ENCODE measurements around the gene CHURC1. TPM values are rescaled to one million over a fixed set of nuclear protein-coding genes. Genes with fewer than 3 reads are reported as not detected.

CHURC1 gene
- total RNA-seq = 10 to 100 TPM; 49.6 to 59.7 TPM

- peak within 1 kb of the TSS; percentile 78 for H3K4me3 Mint-ChIP-seq
- DNase-seq = peak; percentile 98
- intact Hi-C loops (cut with micrococcal nuclease) = loop anchor here (1.0 to 5.0 kb wide), 6 partner anchors 14 to 410 kb away; partner anchors contain the start of genes MAX, RAB15 and ZBTB1
- peak within 1 kb of the TSS; percentile 88 for H3K27ac Mint-ChIP-seq
- H3K36me3 Mint-ChIP-seq (ENCODE audit: low read depth) = peaks cover 26% of the 10 kb centered on the region
- H3K4me1 Mint-ChIP-seq (ENCODE audit: low read depth) = peaks cover 51% of the 10 kb centered on the region
- CTCF ChIA-PET = interaction anchor here (1.4 to 2.3 kb wide), 3 partner anchors 10 to 22 kb away, joined by 4 to 12 read pairs (median 12); no protein-coding TSS in a partner anchor
- H3K27me3 Mint-ChIP-seq (ENCODE audit: low read depth) = no peaks in the 10 kb centered on the region
- no peaks in the 10 kb centered on the region for H3K9me3 Mint-ChIP-seq
These were observed at the start of gene CHURC1 for GRCh38 chr14:64914237-64915028. Gene CHURC1 (plus strand): TSS chr14:64914455. CDS start chr14:64914496, 41 bp downstream.

GRCh38 chr14:64865109-64865508 is 49.1 kb upstream of the CHURC1 start:
- DNase-seq = no peak
- Mint-ChIP-seq H3K4me1 (ENCODE audit: low read depth) (no peaks in the 10 kb centered on the region), H3K27me3 (ENCODE audit: low read depth) (peaks cover 8% of the 10 kb centered on the region), H3K36me3 (ENCODE audit: low read depth) (no peaks in the 10 kb centered on the region), H3K4me3 (no peak overlapping the region), H3K9me3 (no peaks in the 10 kb centered on the region), H3K27ac (no peak overlapping the region)
- intact Hi-C loops (cut with micrococcal nuclease) = no loop called here
- CTCF ChIA-PET = interaction anchor here (1.4 kb wide), 1 partner anchor 27 kb away, joined by 3 read pairs; no protein-coding TSS in a partner anchor

- intact Hi-C loops (cut with micrococcal nuclease) = no loop called here
- H3K36me3 Mint-ChIP-seq (ENCODE audit: low read depth) = no peaks in the 10 kb centered on the region
- H3K4me1 Mint-ChIP-seq (ENCODE audit: low read depth) = no peaks in the 10 kb centered on the region
- no peaks in the 10 kb centered on the region for H3K9me3 Mint-ChIP-seq
- CTCF ChIA-PET = no interaction called here
- peaks cover 6% of the 10 kb centered on the region for H3K27me3 Mint-ChIP-seq (ENCODE audit: low read depth)
- DNase-seq = no peak
- no peak overlapping the region for H3K4me3 Mint-ChIP-seq
- H3K27ac Mint-ChIP-seq = no peak overlapping the region
These were observed 48.3 kb upstream of the CHURC1 start for GRCh38 chr14:64865992-64866391.

GRCh38 chr14:64867182-64867581 is 47.1 kb upstream of the CHURC1 start:
- no peak for DNase-seq
- peaks cover 10% of the 10 kb centered on the region for H3K27me3 Mint-ChIP-seq (ENCODE audit: low read depth)
- H3K36me3 Mint-ChIP-seq (ENCODE audit: low read depth) = no peaks in the 10 kb centered on the region
- H3K4me1 Mint-ChIP-seq (ENCODE audit: low read depth) = no peaks in the 10 kb centered on the region
- no peak overlapping the region for H3K4me3 Mint-ChIP-seq
- CTCF ChIA-PET = interaction anchor here (3.0 kb wide), 1 partner anchor 24 kb away, joined by 14 read pairs; no protein-coding TSS in a partner anchor
- intact Hi-C loops (cut with micrococcal nuclease) = no loop called here
- no peak overlapping the region for H3K27ac Mint-ChIP-seq
- H3K9me3 Mint-ChIP-seq = no peaks in the 10 kb centered on the region

- Mint-ChIP-seq H3K27me3 (ENCODE audit: low read depth) (peaks cover 10% of the 10 kb centered on the region), H3K36me3 (ENCODE audit: low read depth) (no peaks in the 10 kb centered on the region), H3K27ac (no peak overlapping the region), H3K4me3 (no peak overlapping the region), H3K9me3 (peaks cover 3% of the 10 kb centered on the region), H3K4me1 (ENCODE audit: low read depth) (no peaks in the 10 kb centered on the region)
- intact Hi-C loops (cut with micrococcal nuclease) = no loop called here
- DNase-seq = no peak
- CTCF ChIA-PET = interaction anchor here (1.3 to 3.1 kb wide), 4 partner anchors 11 to 68 kb away, joined by 3 to 14 read pairs (median 8); no protein-coding TSS in a partner anchor
These were observed 45.9 kb upstream of the CHURC1 start for GRCh38 chr14:64868379-64868778.

- Mint-ChIP-seq H3K9me3 (peaks cover 3% of the 10 kb centered on the region), H3K36me3 (ENCODE audit: low read depth) (no peaks in the 10 kb centered on the region), H3K4me1 (ENCODE audit: low read depth) (no peaks in the 10 kb centered on the region), H3K27me3 (ENCODE audit: low read depth) (peaks cover 10% of the 10 kb centered on the region), H3K27ac (no peak overlapping the region), H3K4me3 (no peak overlapping the region)
- intact Hi-C loops (cut with micrococcal nuclease) = no loop called here
- DNase-seq = no peak
- CTCF ChIA-PET = interaction anchor here (0.6 to 3.1 kb wide), 6 partner anchors 11 to 790 kb away, joined by 3 to 14 read pairs (median 4); no protein-coding TSS in a partner anchor
These were observed 45.4 kb upstream of the CHURC1 start for GRCh38 chr14:64868841-64869240.

- Mint-ChIP-seq H3K9me3 (peaks cover 3% of the 10 kb centered on the region), H3K27ac (no peak overlapping the region)
- CTCF ChIA-PET = interaction anchor here (0.6 to 3.1 kb wide), 4 partner anchors 21 to 114 kb away, joined by 3 to 14 read pairs (median 8); no protein-coding TSS in a partner anchor
These were observed 44.1 kb upstream of the CHURC1 start for GRCh38 chr14:64870160-64870559.

GRCh38 chr14:64871344-64871743 is 42.9 kb upstream of the CHURC1 start:
- Mint-ChIP-seq H3K4me3 (no peak overlapping the region), H3K36me3 (ENCODE audit: low read depth) (no peaks in the 10 kb centered on the region), H3K4me1 (ENCODE audit: low read depth) (no peaks in the 10 kb centered on the region), H3K9me3 (peaks cover 3% of the 10 kb centered on the region), H3K27ac (no peak overlapping the region), H3K27me3 (ENCODE audit: low read depth) (peaks cover 10% of the 10 kb centered on the region)
- CTCF ChIA-PET = no interaction called here
- intact Hi-C loops (cut with micrococcal nuclease) = no loop called here
- no peak for DNase-seq

More at GRCh38 chr14:64870160-64870559, 44.1 kb upstream of the CHURC1 start:
- Mint-ChIP-seq H3K36me3 (ENCODE audit: low read depth) (no peaks in the 10 kb centered on the region), H3K4me1 (ENCODE audit: low read depth) (no peaks in the 10 kb centered on the region), H3K27me3 (ENCODE audit: low read depth) (peaks cover 10% of the 10 kb centered on the region), H3K4me3 (no peak overlapping the region)
- intact Hi-C loops (cut with micrococcal nuclease) = no loop called here
- no peak for DNase-seq

- no peak overlapping the region for H3K27ac Mint-ChIP-seq
- peaks cover 3% of the 10 kb centered on the region for H3K9me3 Mint-ChIP-seq
- intact Hi-C loops (cut with micrococcal nuclease) = no loop called here
- H3K4me1 Mint-ChIP-seq (ENCODE audit: low read depth) = no peaks in the 10 kb centered on the region
- no peaks in the 10 kb centered on the region for H3K36me3 Mint-ChIP-seq (ENCODE audit: low read depth)
- peaks cover 4% of the 10 kb centered on the region for H3K27me3 Mint-ChIP-seq (ENCODE audit: low read depth)
- no peak for DNase-seq
- CTCF ChIA-PET = no interaction called here
- no peak overlapping the region for H3K4me3 Mint-ChIP-seq
These were observed 40.6 kb upstream of the CHURC1 start for GRCh38 chr14:64873506-64874219.

GRCh38 chr14:64875350-64875749 is 38.9 kb upstream of the CHURC1 start:
- H3K36me3 Mint-ChIP-seq (ENCODE audit: low read depth) = no peaks in the 10 kb centered on the region
- intact Hi-C loops (cut with micrococcal nuclease) = no loop called here
- no peaks in the 10 kb centered on the region for H3K4me1 Mint-ChIP-seq (ENCODE audit: low read depth)
- no peak overlapping the region for H3K4me3 Mint-ChIP-seq
- no peak for DNase-seq
- CTCF ChIA-PET = interaction anchor here (0.6 to 0.9 kb wide), 2 partner anchors 17 to 55 kb away, joined by 3 read pairs; no protein-coding TSS in a partner anchor
- H3K27ac Mint-ChIP-seq = no peak overlapping the region
- peaks cover 8% of the 10 kb centered on the region for H3K27me3 Mint-ChIP-seq (ENCODE audit: low read depth)
- H3K9me3 Mint-ChIP-seq = peaks cover 3% of the 10 kb centered on the region

GRCh38 chr14:64877846-64878245 is 36.4 kb upstream of the CHURC1 start:
- H3K27me3 Mint-ChIP-seq (ENCODE audit: low read depth) = peaks cover 13% of the 10 kb centered on the region
- H3K4me3 Mint-ChIP-seq = no peak overlapping the region
- H3K27ac Mint-ChIP-seq = no peak overlapping the region
- H3K9me3 Mint-ChIP-seq = peaks cover under 1% of the 10 kb centered on the region
- intact Hi-C loops (cut with micrococcal nuclease) = no loop called here
- CTCF ChIA-PET = interaction anchor here (0.7 to 2.4 kb wide), 4 partner anchors 14 to 154 kb away, joined by 3 to 18 read pairs (median 6); no protein-coding TSS in a partner anchor
- DNase-seq = no peak
- H3K36me3 Mint-ChIP-seq (ENCODE audit: low read depth) = no peaks in the 10 kb centered on the region
- peaks cover 1% of the 10 kb centered on the region for H3K4me1 Mint-ChIP-seq (ENCODE audit: low read depth)
